Natural killer cell (primary cell): ENCODE measurements around the gene TAF3. TPM values are rescaled to one million over a fixed set of nuclear protein-coding genes. Genes with fewer than 3 reads are reported as not detected.

Source experiments
- ATAC-seq, 3 donors: fragments of 150-1000 bp in 2 of 3; fragments of 200-7000 bp in 1 of 3; cut with Tn5 transposase; 1 replicate in 1 of 3; 2 replicates in 2 of 3; pipeline ENCODE4 v1.10.0; 2021; ENCODE audit warnings: mild to moderate bottlenecking in 2 of 3, moderate library complexity in 2 of 3
- DNase-seq, 2 donors: peaks; one replicate each; pipeline versions ENCODE4 v3.0.0 to v3.0.0-alpha.2; 2013 to 2021; ENCODE audit warnings: mixed read lengths in 1 of 2
- H3K27ac ChIP-seq: one replicate; pipeline ENCODE4 v1.5.1; 2013; ENCODE audit warnings: mild to moderate bottlenecking, low read length
- H3K27me3 ChIP-seq: one replicate; pipeline ENCODE4 v1.6.1; 2013; ENCODE audit warnings: low read length; ENCODE audit not compliant: control insufficient read depth, insufficient read depth
- H3K36me3 ChIP-seq: one replicate; pipeline ENCODE4 v1.6.1; 2013; ENCODE audit warnings: low read length; ENCODE audit not compliant: control insufficient read depth, insufficient read depth
- H3K4me1 ChIP-seq: one replicate; pipeline ENCODE4 v1.6.1; 2013; ENCODE audit warnings: low read length; ENCODE audit not compliant: control insufficient read depth, insufficient read depth
- H3K4me3 ChIP-seq: one replicate; pipeline ENCODE4 v1.5.1; 2013; ENCODE audit warnings: low read length
- H3K9me3 ChIP-seq: one replicate; pipeline ENCODE4 v1.6.1; 2013; ENCODE audit warnings: low read length; ENCODE audit not compliant: control insufficient read depth, insufficient read depth
- H3K27ac Mint-ChIP-seq, 2 donors: one replicate each; pipeline ENCODE4 v1.8.0; 2022; ENCODE audit warnings: mild to moderate bottlenecking in 2 of 2, mixed read lengths in 2 of 2, moderate library complexity in 1 of 2
- H3K27me3 Mint-ChIP-seq, 2 donors: one replicate each; pipeline ENCODE4 v1.8.0; 2022; ENCODE audit warnings: low read depth in 2 of 2, mixed read lengths in 2 of 2
- H3K36me3 Mint-ChIP-seq: one replicate; pipeline ENCODE4 v1.8.0; 2022; ENCODE audit warnings: mixed read lengths
- H3K4me1 Mint-ChIP-seq, 2 donors: one replicate each; pipeline ENCODE4 v1.8.0; 2022; ENCODE audit warnings: mixed read lengths in 2 of 2
- H3K4me3 Mint-ChIP-seq: one replicate; pipeline ENCODE4 v1.8.0; 2022; ENCODE audit warnings: mild to moderate bottlenecking, moderate library complexity, mixed read lengths
- H3K9me3 Mint-ChIP-seq, 2 donors: one replicate each; pipeline ENCODE4 v1.8.0; 2022; ENCODE audit warnings: mixed read lengths in 2 of 2
- WGBS: methylation state at CpG from one replicate; pipeline ENCODE4 v1.1.7; 2013; ENCODE audit warnings: missing lambda C conversion rate; ENCODE audit not compliant: insufficient coverage; 5-methylcytosine and 5-hydroxymethylcytosine counted together
- intact Hi-C: fragments of 100-400 bp; cut with micrococcal nuclease; formaldehyde crosslinking; loops from one replicate; pipeline ENCODE4 v1.14.2; 2022
- total RNA-seq, 4 donors: library from RNA; stranded (reverse); fragments of 120-200 nt in 1 of 4; gene quantifications; one replicate each; pipeline versions ENCODE4 v1.2.3 to v1.2.4, GENCODE V29; 2013 to 2022
- TF ChIP-seq, protein P1 (sequence below): fragments of 200-600 bp; IDR thresholded peaks from one replicate; pipeline ENCODE4 v1.8.0; 2022; ENCODE audit warnings: antibody characterized with exemption

The TAF3 gene
- total RNA-seq, 3 donors from 2014 or later (not counting 1 experiment from before 2014, with no cell fraction given) = 14.5 to 17.0 (median 15.6) TPM

DNA sequence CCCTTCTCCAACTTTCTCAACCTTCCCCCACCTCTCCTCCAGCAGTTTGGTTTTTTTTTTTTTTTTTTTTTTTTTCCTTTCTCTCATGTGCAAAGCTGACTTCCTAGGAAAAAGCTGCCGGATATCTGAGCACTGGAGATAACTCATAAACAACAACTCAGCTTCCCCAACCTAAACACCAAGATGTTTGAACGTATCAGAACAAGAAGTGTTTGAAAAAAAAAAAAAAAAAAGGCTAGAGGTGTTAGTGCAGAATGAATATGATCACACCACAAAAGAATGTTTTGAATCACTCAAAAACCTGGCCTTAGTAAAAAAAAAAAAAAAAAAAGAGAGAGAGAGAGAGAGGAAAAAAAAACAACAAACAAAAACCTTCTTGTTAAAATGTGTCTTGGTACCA, 247.3 kb downstream of the TAF3 start:
- no peaks in the 10 kb centered on the region for H3K9me3 Mint-ChIP-seq
- peak overlapping the region; percentile 53 to 98 for H3K27ac Mint-ChIP-seq
- H3K4me1 Mint-ChIP-seq = peaks cover 69 to 84% of the 10 kb centered on the region in 2 donors
- H3K4me1 ChIP-seq = peaks cover 61% of the 10 kb centered on the region
- no peak overlapping the region for H3K4me3 ChIP-seq
- DNase-seq (no peak), ATAC-seq (no peak)
- peak overlapping the region; percentile 71 for H3K4me3 Mint-ChIP-seq
- no CpG with 5 or more reads among the region's 2 CpGs for WGBS
- intact Hi-C loops = no loop called here
- H3K9me3 ChIP-seq = no peaks in the 10 kb centered on the region
- H3K27me3 ChIP-seq = no peaks in the 10 kb centered on the region
- TF ChIP-seq, protein P1, sequence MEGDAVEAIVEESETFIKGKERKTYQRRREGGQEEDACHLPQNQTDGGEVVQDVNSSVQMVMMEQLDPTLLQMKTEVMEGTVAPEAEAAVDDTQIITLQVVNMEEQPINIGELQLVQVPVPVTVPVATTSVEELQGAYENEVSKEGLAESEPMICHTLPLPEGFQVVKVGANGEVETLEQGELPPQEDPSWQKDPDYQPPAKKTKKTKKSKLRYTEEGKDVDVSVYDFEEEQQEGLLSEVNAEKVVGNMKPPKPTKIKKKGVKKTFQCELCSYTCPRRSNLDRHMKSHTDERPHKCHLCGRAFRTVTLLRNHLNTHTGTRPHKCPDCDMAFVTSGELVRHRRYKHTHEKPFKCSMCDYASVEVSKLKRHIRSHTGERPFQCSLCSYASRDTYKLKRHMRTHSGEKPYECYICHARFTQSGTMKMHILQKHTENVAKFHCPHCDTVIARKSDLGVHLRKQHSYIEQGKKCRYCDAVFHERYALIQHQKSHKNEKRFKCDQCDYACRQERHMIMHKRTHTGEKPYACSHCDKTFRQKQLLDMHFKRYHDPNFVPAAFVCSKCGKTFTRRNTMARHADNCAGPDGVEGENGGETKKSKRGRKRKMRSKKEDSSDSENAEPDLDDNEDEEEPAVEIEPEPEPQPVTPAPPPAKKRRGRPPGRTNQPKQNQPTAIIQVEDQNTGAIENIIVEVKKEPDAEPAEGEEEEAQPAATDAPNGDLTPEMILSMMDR = no peak
- H3K36me3 Mint-ChIP-seq = peaks cover 41% of the 10 kb centered on the region
- peaks cover 64% of the 10 kb centered on the region for H3K36me3 ChIP-seq
- no peak overlapping the region for H3K27ac ChIP-seq
- H3K27me3 Mint-ChIP-seq = no peaks in the 10 kb centered on the region

DNA sequence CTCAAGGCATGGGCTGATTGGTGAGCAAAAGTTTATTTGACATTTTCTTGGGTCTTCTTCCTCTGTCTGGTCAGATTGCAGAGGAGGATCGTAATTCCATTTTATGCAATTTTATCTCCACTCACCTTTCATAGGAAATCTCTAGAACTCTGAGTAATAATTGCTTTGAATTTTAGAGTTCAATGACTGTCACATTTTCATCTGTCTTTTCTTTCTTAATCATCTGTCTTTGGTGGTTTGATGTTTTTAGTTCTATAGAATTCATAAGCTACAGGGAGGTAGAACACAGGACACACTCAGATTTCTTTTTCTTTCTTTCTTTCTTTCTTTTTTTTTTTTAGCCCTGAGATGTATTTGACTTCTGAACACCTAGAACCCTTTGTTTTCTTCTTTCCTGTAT, 247.8 kb downstream of the TAF3 start:
- H3K27ac Mint-ChIP-seq = peak overlapping the region; percentile 53 to 98
- Histone ChIP-seq H3K4me1 (peaks cover 57% of the 10 kb centered on the region), H3K9me3 (no peaks in the 10 kb centered on the region), H3K4me3 (no peak overlapping the region), H3K27me3 (no peaks in the 10 kb centered on the region), H3K27ac (no peak overlapping the region), H3K36me3 (peaks cover 69% of the 10 kb centered on the region)
- intact Hi-C loops = no loop called here
- no peaks in the 10 kb centered on the region for H3K9me3 Mint-ChIP-seq
- peaks cover 69 to 84% of the 10 kb centered on the region in 2 donors for H3K4me1 Mint-ChIP-seq
- H3K27me3 Mint-ChIP-seq = no peaks in the 10 kb centered on the region
- ATAC-seq (no peak), DNase-seq (no peak)
- no CpG with 5 or more reads among the region's 1 CpG for whole genome bisulfite sequencing
- TF ChIP-seq, protein P1 = no peak
- peak overlapping the region; percentile 71 for H3K4me3 Mint-ChIP-seq
- peaks cover 46% of the 10 kb centered on the region for H3K36me3 Mint-ChIP-seq

Other genes starting within 250 kb of the TAF3 start
- not detected for gene ITIH5, start 151.5 kb upstream of the TAF3 start, total RNA-seq
- gene ITIH2, start 115.2 kb upstream of the TAF3 start, total RNA-seq = not detected
- gene KIN, start 30.5 kb upstream of the TAF3 start, total RNA-seq = 10 to 100 TPM; 12.3 to 16.6 (median 14.2) TPM
- 100 to 1,000 TPM; 127 to 145 (median 135) TPM for gene ATP5F1C, start 30.3 kb upstream of the TAF3 start, total RNA-seq
- 10 to 100 TPM; 50.3 to 92.2 (median 68.8) TPM for gene GATA3, start 236.2 kb downstream of the TAF3 start, total RNA-seq